Natural killer cell (primary cell): ENCODE data around the gene TRAM2. TPM values are rescaled to one million over a fixed set of nuclear protein-coding genes. Genes with fewer than 3 reads are reported as not detected.

Experiments used
- ATAC-seq, 3 donors: fragments of 150-1000 bp in 2 of 3; fragments of 200-7000 bp in 1 of 3; cut with Tn5 transposase; 1 replicate in 1 of 3; 2 replicates in 2 of 3; pipeline ENCODE4 v1.10.0; 2021; ENCODE audit warnings: mild to moderate bottlenecking in 2 of 3, moderate library complexity in 2 of 3
- DNase-seq, 2 donors: peaks; one replicate each; pipeline versions ENCODE4 v3.0.0 to v3.0.0-alpha.2; 2013 to 2021; ENCODE audit warnings: mixed read lengths in 1 of 2
- H3K27ac ChIP-seq: one replicate; pipeline ENCODE4 v1.5.1; 2013; ENCODE audit warnings: mild to moderate bottlenecking, low read length
- H3K27me3 ChIP-seq: one replicate; pipeline ENCODE4 v1.6.1; 2013; ENCODE audit warnings: low read length; ENCODE audit not compliant: control insufficient read depth, insufficient read depth
- H3K36me3 ChIP-seq: one replicate; pipeline ENCODE4 v1.6.1; 2013; ENCODE audit warnings: low read length; ENCODE audit not compliant: control insufficient read depth, insufficient read depth
- H3K4me1 ChIP-seq: one replicate; pipeline ENCODE4 v1.6.1; 2013; ENCODE audit warnings: low read length; ENCODE audit not compliant: control insufficient read depth, insufficient read depth
- H3K4me3 ChIP-seq: one replicate; pipeline ENCODE4 v1.5.1; 2013; ENCODE audit warnings: low read length
- H3K9me3 ChIP-seq: one replicate; pipeline ENCODE4 v1.6.1; 2013; ENCODE audit warnings: low read length; ENCODE audit not compliant: control insufficient read depth, insufficient read depth
- H3K27ac Mint-ChIP-seq, 2 donors: one replicate each; pipeline ENCODE4 v1.8.0; 2022; ENCODE audit warnings: mild to moderate bottlenecking in 2 of 2, mixed read lengths in 2 of 2, moderate library complexity in 1 of 2
- H3K27me3 Mint-ChIP-seq, 2 donors: one replicate each; pipeline ENCODE4 v1.8.0; 2022; ENCODE audit warnings: low read depth in 2 of 2, mixed read lengths in 2 of 2
- H3K36me3 Mint-ChIP-seq: one replicate; pipeline ENCODE4 v1.8.0; 2022; ENCODE audit warnings: mixed read lengths
- H3K4me1 Mint-ChIP-seq, 2 donors: one replicate each; pipeline ENCODE4 v1.8.0; 2022; ENCODE audit warnings: mixed read lengths in 2 of 2
- H3K4me3 Mint-ChIP-seq: one replicate; pipeline ENCODE4 v1.8.0; 2022; ENCODE audit warnings: mild to moderate bottlenecking, moderate library complexity, mixed read lengths
- H3K9me3 Mint-ChIP-seq, 2 donors: one replicate each; pipeline ENCODE4 v1.8.0; 2022; ENCODE audit warnings: mixed read lengths in 2 of 2
- CTCF ChIP-seq: fragments of 200-600 bp; IDR thresholded peaks from one replicate; pipeline ENCODE4 v1.8.0; 2022; ENCODE audit warnings: antibody characterized with exemption
- WGBS: methylation state at CpG from one replicate; pipeline ENCODE4 v1.1.7; 2013; ENCODE audit warnings: missing lambda C conversion rate; ENCODE audit not compliant: insufficient coverage; 5-methylcytosine and 5-hydroxymethylcytosine counted together
- intact Hi-C: fragments of 100-400 bp; cut with micrococcal nuclease; formaldehyde crosslinking; loops from one replicate; pipeline ENCODE4 v1.14.2; 2022
- total RNA-seq, 4 donors: library from RNA; stranded (reverse); fragments of 120-200 nt in 1 of 4; gene quantifications; one replicate each; pipeline versions ENCODE4 v1.2.3 to v1.2.4, GENCODE V29; 2013 to 2022

Gene TRAM2
- total RNA-seq, 3 donors from 2014 or later (not counting 1 experiment from before 2014, with no cell fraction given): 16.2 to 20.0 (median 19.2) TPM

DNA sequence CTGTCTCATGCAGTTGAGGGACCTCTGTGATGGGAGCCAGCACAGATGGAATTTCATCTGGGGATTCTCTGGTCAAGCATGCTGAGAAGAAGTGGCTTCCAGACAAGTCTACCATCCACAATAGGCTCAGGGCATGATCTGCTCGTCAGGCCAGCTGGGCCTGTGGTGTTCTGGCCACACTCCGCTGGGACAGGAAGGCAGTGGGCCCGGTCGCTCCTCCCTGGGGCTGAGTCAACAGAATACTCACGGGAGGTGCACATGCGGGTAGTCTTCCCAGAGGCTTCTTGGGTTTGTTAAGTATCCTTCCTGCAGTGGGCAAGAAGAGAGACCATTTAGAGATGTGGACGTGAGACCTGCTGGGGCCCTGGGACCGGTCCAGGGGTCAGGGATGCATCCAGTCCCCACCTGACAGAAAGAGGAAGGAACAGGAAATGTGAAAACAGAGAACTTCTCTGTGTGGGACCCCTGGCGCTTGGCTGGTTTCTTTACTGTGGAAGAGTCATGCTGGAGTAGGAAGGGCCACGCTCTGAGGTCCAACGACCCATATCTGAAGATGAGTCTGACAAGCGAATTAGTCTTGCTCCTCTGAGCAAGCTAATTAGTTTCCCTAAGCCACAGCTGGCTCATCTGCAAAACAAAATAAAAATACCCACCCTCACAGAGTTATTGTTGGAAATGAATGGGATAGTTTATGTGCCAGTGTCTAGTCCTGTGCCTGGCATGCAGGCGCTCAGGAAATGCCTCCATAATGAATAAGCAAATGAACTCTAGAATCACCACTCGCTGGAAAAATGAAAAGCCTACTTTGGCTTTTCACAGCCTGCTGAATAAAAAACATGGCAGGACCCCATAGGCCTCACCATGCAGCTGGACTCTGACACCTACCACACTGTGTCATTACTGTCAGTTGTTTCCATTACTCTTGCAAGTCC, 67.3 kb downstream of the TRAM2 start:
- intact Hi-C loops: no loop called here
- DNase-seq: no peak
- H3K4me1 Mint-ChIP-seq: peaks cover 11 to 15% of the 10 kb centered on the region in 2 donors
- Histone ChIP-seq H3K36me3 (peaks cover 30% of the 10 kb centered on the region), H3K4me1 (peaks cover 8% of the 10 kb centered on the region), H3K27me3 (no peaks in the 10 kb centered on the region), H3K9me3 (no peaks in the 10 kb centered on the region), H3K27ac (no peak overlapping the region), H3K4me3 (no peak overlapping the region)
- no peak overlapping the region for H3K27ac Mint-ChIP-seq
- ATAC-seq: no peak
- no peak overlapping the region for H3K4me3 Mint-ChIP-seq
- H3K27me3 Mint-ChIP-seq: no peaks in the 10 kb centered on the region
- no peaks in the 10 kb centered on the region for H3K9me3 Mint-ChIP-seq
- H3K36me3 Mint-ChIP-seq: peaks cover 4% of the 10 kb centered on the region
- TF ChIP-seq CTCF: no peak
- WGBS: 86% methylated on average over 14 of the region's 14 CpGs

GRCh38 chr6:52508261-52508739, 68.6 kb downstream of the TRAM2 start:
- DNase-seq (no peak), ATAC-seq (no peak)
- peaks cover 22% of the 10 kb centered on the region for H3K36me3 ChIP-seq
- TF ChIP-seq CTCF: no peak
- peaks cover 21% of the 10 kb centered on the region for H3K4me1 ChIP-seq
- no peaks in the 10 kb centered on the region for H3K27me3 Mint-ChIP-seq
- H3K27ac ChIP-seq: no peak overlapping the region
- no peak overlapping the region for H3K27ac Mint-ChIP-seq
- H3K36me3 Mint-ChIP-seq: no peaks in the 10 kb centered on the region
- 89% methylated on average over 2 of the region's 5 CpGs for WGBS
- H3K4me3 Mint-ChIP-seq: no peak overlapping the region
- intact Hi-C loops: no loop called here
- peaks cover 9 to 22% of the 10 kb centered on the region in 2 donors for H3K4me1 Mint-ChIP-seq
- no peak overlapping the region for H3K4me3 ChIP-seq
- no peaks in the 10 kb centered on the region for H3K9me3 ChIP-seq
- no peaks in the 10 kb centered on the region for H3K9me3 Mint-ChIP-seq
- H3K27me3 ChIP-seq: no peaks in the 10 kb centered on the region

GRCh38 chr6:52507557-52508260, 69.2 kb downstream of the TRAM2 start:
- Mint-ChIP-seq H3K4me3 (no peak overlapping the region), H3K27me3 (no peaks in the 10 kb centered on the region), H3K36me3 (peaks cover 3% of the 10 kb centered on the region), H3K9me3 (no peaks in the 10 kb centered on the region), H3K4me1 (peaks cover 9 to 20% of the 10 kb centered on the region in 2 donors), H3K27ac (peak overlapping the region in 1 of 2 donors; percentile 71)
- intact Hi-C loops: no loop called here
- Histone ChIP-seq H3K27ac (no peak overlapping the region), H3K27me3 (no peaks in the 10 kb centered on the region), H3K9me3 (no peaks in the 10 kb centered on the region), H3K36me3 (peaks cover 22% of the 10 kb centered on the region), H3K4me3 (no peak overlapping the region), H3K4me1 (peaks cover 27% of the 10 kb centered on the region)
- 95% methylated on average over 3 of the region's 3 CpGs for WGBS
- ATAC-seq: no peak
- DNase-seq: no peak
- no peak for TF ChIP-seq CTCF
